ENCODE results near the gene CLDN16. TPM values are rescaled to one million over a fixed set of nuclear protein-coding genes. Genes with fewer than 3 reads are reported as not detected.

Gene CLDN16
- total RNA-seq, 1 donor from 2014 or later, result 0.20 TPM

- DNase-seq (ENCODE audit: low spot score), result no peak
- TF ChIP-seq, protein P1, sequence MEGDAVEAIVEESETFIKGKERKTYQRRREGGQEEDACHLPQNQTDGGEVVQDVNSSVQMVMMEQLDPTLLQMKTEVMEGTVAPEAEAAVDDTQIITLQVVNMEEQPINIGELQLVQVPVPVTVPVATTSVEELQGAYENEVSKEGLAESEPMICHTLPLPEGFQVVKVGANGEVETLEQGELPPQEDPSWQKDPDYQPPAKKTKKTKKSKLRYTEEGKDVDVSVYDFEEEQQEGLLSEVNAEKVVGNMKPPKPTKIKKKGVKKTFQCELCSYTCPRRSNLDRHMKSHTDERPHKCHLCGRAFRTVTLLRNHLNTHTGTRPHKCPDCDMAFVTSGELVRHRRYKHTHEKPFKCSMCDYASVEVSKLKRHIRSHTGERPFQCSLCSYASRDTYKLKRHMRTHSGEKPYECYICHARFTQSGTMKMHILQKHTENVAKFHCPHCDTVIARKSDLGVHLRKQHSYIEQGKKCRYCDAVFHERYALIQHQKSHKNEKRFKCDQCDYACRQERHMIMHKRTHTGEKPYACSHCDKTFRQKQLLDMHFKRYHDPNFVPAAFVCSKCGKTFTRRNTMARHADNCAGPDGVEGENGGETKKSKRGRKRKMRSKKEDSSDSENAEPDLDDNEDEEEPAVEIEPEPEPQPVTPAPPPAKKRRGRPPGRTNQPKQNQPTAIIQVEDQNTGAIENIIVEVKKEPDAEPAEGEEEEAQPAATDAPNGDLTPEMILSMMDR (IDR thresholded peaks at IDR 0.05), result no peak
- H3K36me3 Mint-ChIP-seq (ENCODE audit: low read depth), result no peaks in the 10 kb centered on the region
- H3K9me3 Mint-ChIP-seq (ENCODE audit: low read depth), result no peaks in the 10 kb centered on the region
- H3K27ac Mint-ChIP-seq (ENCODE audit: unreplicated experiment), result no peak overlapping the region
- H3K4me1 Mint-ChIP-seq (ENCODE audit: low read depth), result peaks cover 6% of the 10 kb centered on the region
- H3K4me3 Mint-ChIP-seq (ENCODE audit: unreplicated experiment), result no peak overlapping the region
- H3K27me3 Mint-ChIP-seq (ENCODE audit: low read depth), result no peaks in the 10 kb centered on the region
Observed at GRCh38 chr3:190375671-190376070, 12.3 kb upstream of the CLDN16 start.

- Mint-ChIP-seq H3K27ac (ENCODE audit: unreplicated experiment) (no peak overlapping the region), H3K9me3 (ENCODE audit: low read depth) (no peaks in the 10 kb centered on the region), H3K4me1 (ENCODE audit: low read depth) (peaks cover 26% of the 10 kb centered on the region), H3K27me3 (ENCODE audit: low read depth) (no peaks in the 10 kb centered on the region), H3K4me3 (ENCODE audit: unreplicated experiment) (no peak overlapping the region), H3K36me3 (ENCODE audit: low read depth) (no peaks in the 10 kb centered on the region)
- TF ChIP-seq, protein P1 (IDR thresholded peaks at IDR 0.05), result no peak
- DNase-seq (ENCODE audit: low spot score), result no peak
Observed at GRCh38 chr3:190378240-190378891, 9.6 kb upstream of the CLDN16 start.

DNA sequence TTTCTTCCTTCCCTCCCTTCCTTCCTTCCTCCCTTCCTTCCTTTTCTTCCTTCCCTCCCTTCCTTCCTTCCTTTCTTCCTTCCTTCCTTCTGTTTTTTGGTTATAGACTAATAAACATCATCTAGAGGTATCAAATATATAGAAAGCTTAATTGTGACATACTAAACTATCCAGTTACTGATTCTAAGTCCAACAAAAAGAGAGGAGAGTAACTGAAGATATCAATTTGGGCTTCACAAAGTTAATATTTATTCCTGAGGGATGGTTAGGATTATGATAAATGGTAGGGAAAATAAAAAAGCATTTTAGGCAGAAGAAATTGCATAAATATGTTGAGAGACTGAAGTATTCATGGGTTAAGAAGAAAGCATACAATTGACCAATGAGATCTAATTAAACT lies 7.8 kb upstream of the CLDN16 start:
- no peak for DNase-seq (ENCODE audit: low spot score)
- no peak overlapping the region for H3K27ac Mint-ChIP-seq (ENCODE audit: unreplicated experiment)

DNA sequence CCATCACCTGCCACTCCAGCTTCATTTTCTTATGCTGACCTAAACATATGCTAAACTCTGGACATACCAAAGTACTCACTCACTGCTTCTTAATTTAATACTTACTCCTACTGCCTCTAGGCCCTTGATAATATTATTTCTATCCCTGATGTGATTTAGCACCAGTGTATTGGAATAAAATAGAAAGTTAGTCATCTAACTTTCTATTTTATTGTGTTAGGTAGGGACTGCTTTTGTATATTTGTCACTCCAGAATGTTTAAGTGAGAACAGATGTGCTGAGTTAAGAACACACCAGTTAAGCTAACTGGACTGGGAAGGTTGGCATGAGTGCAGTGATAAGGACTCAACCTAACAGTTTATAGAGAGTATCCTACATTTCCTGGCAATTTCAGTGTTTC lies 6.5 kb upstream of the CLDN16 start:
- H3K4me1 Mint-ChIP-seq (ENCODE audit: low read depth), result peaks cover 46% of the 10 kb centered on the region
- no peaks in the 10 kb centered on the region for H3K27me3 Mint-ChIP-seq (ENCODE audit: low read depth)
- no peaks in the 10 kb centered on the region for H3K9me3 Mint-ChIP-seq (ENCODE audit: low read depth)
- H3K36me3 Mint-ChIP-seq (ENCODE audit: low read depth), result no peaks in the 10 kb centered on the region
- TF ChIP-seq, protein P1 (IDR thresholded peaks at IDR 0.05), result no peak
- no peak overlapping the region for H3K27ac Mint-ChIP-seq (ENCODE audit: unreplicated experiment)
- no peak overlapping the region for H3K4me3 Mint-ChIP-seq (ENCODE audit: unreplicated experiment)
- no peak for DNase-seq (ENCODE audit: low spot score)

More for the DNA sequence above, 7.8 kb upstream of the CLDN16 start:
- TF ChIP-seq, protein P1 (IDR thresholded peaks at IDR 0.05), result no peak
- Mint-ChIP-seq H3K9me3 (ENCODE audit: low read depth) (no peaks in the 10 kb centered on the region), H3K4me1 (ENCODE audit: low read depth) (peaks cover 34% of the 10 kb centered on the region), H3K27me3 (ENCODE audit: low read depth) (no peaks in the 10 kb centered on the region), H3K36me3 (ENCODE audit: low read depth) (no peaks in the 10 kb centered on the region), H3K4me3 (ENCODE audit: unreplicated experiment) (no peak overlapping the region)

DNA sequence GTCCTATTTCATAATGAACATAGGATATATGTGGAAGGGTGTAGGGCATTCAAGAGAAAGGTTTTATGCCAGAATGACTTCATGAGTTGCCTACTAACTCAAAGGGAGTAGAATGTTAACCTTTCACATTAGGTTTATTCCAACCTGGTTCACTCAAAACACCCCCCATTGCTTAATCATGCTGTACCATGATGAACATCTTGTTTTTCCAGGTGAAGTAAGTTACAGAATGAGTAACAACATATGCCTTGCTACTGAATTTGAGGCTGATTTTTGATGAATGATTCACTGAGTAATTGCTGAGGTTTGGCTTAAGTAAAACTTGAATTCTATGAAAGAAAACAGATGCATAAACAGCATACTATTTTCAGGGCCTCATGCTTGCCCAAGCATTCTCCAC lies 5.9 kb upstream of the CLDN16 start:
- no peaks in the 10 kb centered on the region for H3K36me3 Mint-ChIP-seq (ENCODE audit: low read depth)
- no peak overlapping the region for H3K27ac Mint-ChIP-seq (ENCODE audit: unreplicated experiment)
- no peaks in the 10 kb centered on the region for H3K27me3 Mint-ChIP-seq (ENCODE audit: low read depth)
- H3K4me1 Mint-ChIP-seq (ENCODE audit: low read depth), result peaks cover 49% of the 10 kb centered on the region
- no peaks in the 10 kb centered on the region for H3K9me3 Mint-ChIP-seq (ENCODE audit: low read depth)
- TF ChIP-seq, protein P1 (IDR thresholded peaks at IDR 0.05), result no peak
- DNase-seq (ENCODE audit: low spot score), result no peak
- H3K4me3 Mint-ChIP-seq (ENCODE audit: unreplicated experiment), result no peak overlapping the region

All from chondrocyte (in vitro differentiated cells).